HepG2 (cell line): ENCODE measurements around the gene SMAD3. TPM values are rescaled to one million over a fixed set of nuclear protein-coding genes. Genes with fewer than 3 reads are reported as not detected.
A peak's percentile ranks its signal among the peaks of the same experiment; 100 is the strongest.

Experiments
- ATAC-seq: fragments of 200-7000 bp; cut with Tn5 transposase; 3 replicates; pipeline ENCODE4 v1.9.1; 2020; ENCODE audit warnings: mild to moderate bottlenecking, moderate library complexity
- BruUV-seq: library from RNA; stranded (reverse); fragments of 400-500 nt; replicated peaks from 2 replicates; lab custom pipeline; 2021; lab: Mats Ljungman, UMichigan
- CTCF ChIA-PET: fragments of 300-600 bp; formaldehyde crosslinking; extraction: SDS; loops from one replicate; lab custom pipeline; 2021; ENCODE audit warnings: low total read pairs, inconsistent platforms, low intra/inter-chr PET ratio; lab: Yijun Ruan, JAX
- POLR2A ChIA-PET: fragments of 350-600 bp; sonication (Branson Sonifier 250); formaldehyde crosslinking; loops from one replicate; lab custom pipeline; 2020; ENCODE audit warnings: antibody characterized with exemption, inconsistent platforms; lab: Yijun Ruan, JAX
- DNase-seq: peaks from one replicate; pipeline ENCODE4 v3.0.0-alpha.2; 2015; ENCODE audit warnings: low spot score
- FAIRE-seq: peaks from 3 replicates; lab custom pipeline; 2011; peaks lifted over from hg19 to GRCh38; lab: Jason Lieb, UNC
- H2AFZ ChIP-seq: one replicate; pipeline ENCODE4 v1.6.1; 2011; ENCODE audit warnings: low read length, inconsistent platforms
- H3K27ac ChIP-seq: fragments of 300-600 bp; 3 replicates; pipeline ENCODE4 v1.8.0; 2011; ENCODE audit warnings: mixed run types, mild to moderate bottlenecking, mixed read lengths, low read length, inconsistent platforms; ENCODE audit not compliant: insufficient read depth; ENCODE audit errors: extremely low read length
- H3K27me3 ChIP-seq, 2 experiments: fragments of 200-600 bp in 1 of 2; 2 replicates in 1 of 2; 3 replicates in 1 of 2; pipeline versions ENCODE4 v1.6.0 to v1.8.0; 2011; ENCODE audit warnings: low read length in 2 of 2, mild to moderate bottlenecking in 2 of 2, moderate library complexity in 2 of 2, inconsistent platforms in 1 of 2; ENCODE audit not compliant: insufficient read depth in 2 of 2, control insufficient read depth in 1 of 2
- H3K36me3 ChIP-seq, 2 experiments: fragments of 200-600 bp in 1 of 2; replicated peaks in 1 of 2; 2 replicates in 1 of 2; 3 replicates in 1 of 2; pipeline versions ENCODE4 v1.5.1 to v1.8.0; 2011; ENCODE audit warnings: low read length in 2 of 2, inconsistent platforms in 1 of 2; ENCODE audit not compliant: insufficient read depth in 2 of 2, control insufficient read depth in 1 of 2
- H3K4me1 ChIP-seq: 2 replicates; pipeline ENCODE4 v1.5.1; 2012; ENCODE audit warnings: low read length, inconsistent platforms; ENCODE audit not compliant: insufficient read depth
- H3K4me2 ChIP-seq: 2 replicates; pipeline ENCODE4 v1.6.0; 2011; ENCODE audit warnings: low read depth, low read length, inconsistent platforms
- H3K4me3 ChIP-seq, 3 experiments: fragments of 200-600 bp in 1 of 3; sonication (generic), shearing (Covaris generic) in 1 of 3; replicated peaks in 1 of 3; 2 replicates each; pipeline ENCODE4 v1.5.1; 2011 to 2016; ENCODE audit warnings: low read length in 3 of 3, inconsistent platforms in 2 of 3, low read depth in 2 of 3, mild to moderate bottlenecking in 2 of 3, control low read depth in 1 of 3, mixed read lengths in 1 of 3; ENCODE audit not compliant: insufficient read depth in 1 of 3
- H3K79me2 ChIP-seq: one replicate; pipeline ENCODE4 v1.6.1; 2011; ENCODE audit warnings: low read length, inconsistent platforms; ENCODE audit not compliant: insufficient read depth
- H3K9ac ChIP-seq: 2 replicates; pipeline ENCODE4 v1.6.0; 2011; ENCODE audit warnings: mild to moderate bottlenecking, low read depth, low read length, inconsistent platforms; ENCODE audit not compliant: insufficient read depth
- H3K9me3 ChIP-seq: 2 replicates; pipeline ENCODE4 v1.5.1; 2012; ENCODE audit warnings: mild to moderate bottlenecking, low read length
- H4K20me1 ChIP-seq: 2 replicates; pipeline ENCODE4 v1.6.0; 2011; ENCODE audit warnings: inconsistent platforms, mild to moderate bottlenecking, low read length, moderate library complexity; ENCODE audit not compliant: insufficient read depth
- DMAP1 ChIP-seq: IDR thresholded peaks from 2 replicates; pipeline ENCODE4 v1.6.1; 2016
- HOXD1 ChIP-seq: sonication (generic); formaldehyde crosslinking; IDR thresholded peaks from 2 replicates; pipeline ENCODE4 v1.5.0; 2020; ENCODE audit warnings: missing genetic modification reagents
- JDP2 ChIP-seq: sonication (generic); formaldehyde crosslinking; IDR thresholded peaks from 2 replicates; pipeline ENCODE4 v1.8.1; 2022; ENCODE audit warnings: missing genetic modification reagents, borderline replicate concordance
- JUNB ChIP-seq: sonication (generic); formaldehyde crosslinking; IDR thresholded peaks from 2 replicates; pipeline ENCODE4 v1.8.0; 2022; ENCODE audit warnings: missing genetic modification reagents, mild to moderate bottlenecking, borderline replicate concordance
- MXI1 ChIP-seq: IDR thresholded peaks from 3 replicates; pipeline ENCODE4 v1.6.1; 2012; ENCODE audit warnings: low read depth, low read length, inconsistent platforms, borderline replicate concordance
- POLR2G ChIP-seq: fragments of 200-400 bp; formaldehyde crosslinking; IDR thresholded peaks from 2 replicates; pipeline ENCODE4 v1.6.1; 2018; ENCODE audit warnings: mild to moderate bottlenecking, low read depth, low read length, moderate library complexity
- SAP130 ChIP-seq: IDR thresholded peaks from 2 replicates; pipeline ENCODE4 v1.6.1; 2016; ENCODE audit warnings: low read depth
- TAF1 ChIP-seq: sonication (generic); formaldehyde crosslinking; IDR thresholded peaks from 2 replicates; pipeline ENCODE4 v1.4.0; 2020; ENCODE audit warnings: missing genetic modification reagents
- ZBTB10 ChIP-seq: sonication (generic); formaldehyde crosslinking; IDR thresholded peaks from 2 replicates; pipeline ENCODE4 v1.4.0; 2020; ENCODE audit warnings: missing genetic modification reagents, borderline replicate concordance
- ZFP36L2 ChIP-seq: sonication (generic); formaldehyde crosslinking; IDR thresholded peaks from 2 replicates; pipeline ENCODE4 v1.4.0; 2020; ENCODE audit warnings: missing genetic modification reagents
- ZNF24 ChIP-seq: fragments of 450-650 bp; IDR thresholded peaks from 2 replicates; pipeline ENCODE4 v1.6.1; 2017; ENCODE audit warnings: antibody characterized with exemption, mild to moderate bottlenecking
- ZNF367 ChIP-seq: sonication (generic); formaldehyde crosslinking; IDR thresholded peaks from 2 replicates; pipeline ENCODE4 v1.4.0; 2020; ENCODE audit warnings: missing genetic modification reagents, borderline replicate concordance
- WGBS: methylation state at CpG from one replicate; pipeline ENCODE4 v1.1.6; 2017; ENCODE audit warnings: low lambda C conversion rate; 5-methylcytosine and 5-hydroxymethylcytosine counted together
- in situ Hi-C: cut with HindIII; loops from 2 replicates; pipeline ENCODE4 v1.10.0; 2017; ENCODE audit warnings: low pct_unique_long_range_greater_than_20kb; ENCODE audit not compliant: extremely low pct_ligation_motif_present
- intact Hi-C: fragments of 100-400 bp; cut with micrococcal nuclease; formaldehyde crosslinking; loops from one replicate; pipeline ENCODE4 v1.10.0; 2022; ENCODE audit not compliant: unreplicated experiment
- polyA plus RNA-seq, 8 experiments: library from polyadenylated mRNA; depleted of rRNA in 3 of 8; stranded (reverse) in 7 of 8; unstranded in 1 of 8; fragments of >200 nt; fragmentation: Illumina TruSeq in 4 of 8; extraction: Trizol in 4 of 8; gene quantifications; 2 replicates each; pipeline versions ENCODE4 v1.2.1 to v1.2.3, GENCODE V29; 2011 to 2016; ENCODE audit warnings: low read depth in 4 of 8, missing spikeins in 1 of 8, mixed read lengths in 1 of 8; ENCODE audit not compliant: insufficient read depth in 1 of 8
- total RNA-seq, 5 experiments: library from RNA; depleted of rRNA; stranded (reverse); fragments of >200 nt; fragmentation: Illumina TruSeq; extraction: Trizol; gene quantifications; 2 replicates each; pipeline ENCODE4 v1.2.3, GENCODE V29; 2016; ENCODE audit warnings: low read depth in 1 of 5
- TF ChIP-seq, protein P1 (sequence below): sonication (generic); formaldehyde crosslinking; IDR thresholded peaks from 2 replicates; pipeline ENCODE4 v1.5.0; 2020; ENCODE audit warnings: missing genetic modification reagents
- TF ChIP-seq, protein P2 (sequence below): IDR thresholded peaks from 2 replicates; pipeline ENCODE4 v1.6.1; 2016; ENCODE audit warnings: missing biosample characterization, missing genetic modification reagents, low read depth

Gene SMAD3
- total and polyA plus RNA-seq, 2 of the 13 experiments (the other 11 are each of a cell fraction or from before 2014, with no cell fraction given): 8.6 to 56.3 TPM

DNA sequence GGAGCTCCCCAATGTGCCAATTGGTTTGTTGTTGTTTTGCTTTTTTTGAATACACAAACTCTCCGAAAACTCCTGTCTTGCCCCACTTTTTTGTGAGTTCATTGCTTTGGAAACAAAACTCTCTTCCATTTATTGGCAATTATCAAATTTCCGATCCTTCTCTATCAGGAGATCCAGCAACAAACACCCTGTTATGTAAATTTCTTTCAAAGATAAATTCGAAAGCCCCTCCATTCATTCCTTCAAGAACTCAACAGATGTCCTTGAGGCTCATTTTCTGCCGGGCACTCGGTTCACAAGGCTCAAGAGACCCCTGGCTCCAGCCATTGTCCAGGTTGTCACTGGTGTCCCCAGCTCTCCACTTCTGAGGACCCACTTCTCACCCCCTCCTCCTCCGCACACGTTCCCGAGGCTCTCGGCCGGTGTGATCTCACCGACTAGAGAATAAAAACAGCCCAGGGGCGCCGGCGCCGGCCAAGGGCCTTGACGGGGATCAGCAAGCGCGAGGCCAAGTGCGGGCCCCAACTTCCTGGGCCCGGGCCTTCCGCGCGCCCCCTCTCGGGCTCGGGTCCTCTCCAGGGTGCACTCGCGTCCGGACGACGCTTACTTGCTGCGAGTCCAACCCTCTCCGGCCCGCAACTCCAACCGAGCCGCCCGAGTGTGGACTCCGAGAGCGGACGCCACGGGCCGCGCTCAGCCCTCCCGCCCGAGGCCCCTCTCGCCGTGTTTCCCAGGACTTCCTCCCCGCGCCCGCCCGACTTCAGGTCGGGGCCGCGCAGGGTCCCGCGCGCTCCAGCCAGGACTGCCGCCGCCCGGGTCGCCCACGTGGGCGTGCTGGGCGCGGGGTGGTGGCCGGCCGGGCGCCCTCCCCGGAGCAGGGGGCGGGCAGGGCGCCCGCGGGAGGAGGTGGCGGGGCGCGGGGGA is 533 bp upstream of the SMAD3 start (continued):
- TF ChIP-seq, protein P1, sequence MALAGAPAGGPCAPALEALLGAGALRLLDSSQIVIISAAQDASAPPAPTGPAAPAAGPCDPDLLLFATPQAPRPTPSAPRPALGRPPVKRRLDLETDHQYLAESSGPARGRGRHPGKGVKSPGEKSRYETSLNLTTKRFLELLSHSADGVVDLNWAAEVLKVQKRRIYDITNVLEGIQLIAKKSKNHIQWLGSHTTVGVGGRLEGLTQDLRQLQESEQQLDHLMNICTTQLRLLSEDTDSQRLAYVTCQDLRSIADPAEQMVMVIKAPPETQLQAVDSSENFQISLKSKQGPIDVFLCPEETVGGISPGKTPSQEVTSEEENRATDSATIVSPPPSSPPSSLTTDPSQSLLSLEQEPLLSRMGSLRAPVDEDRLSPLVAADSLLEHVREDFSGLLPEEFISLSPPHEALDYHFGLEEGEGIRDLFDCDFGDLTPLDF (CRISPR knock-in tag): peak; percentile 62; the same call in 1 of the 2 replicates

- H3K79me2 ChIP-seq: peaks cover 53% of the 10 kb centered on the region
- CTCF ChIA-PET: no interaction called here
- H3K27me3 ChIP-seq: no peaks in the 10 kb centered on the region; a peak in 1 of 5 replicates
- H3K9me3 ChIP-seq: no peaks in the 10 kb centered on the region
- 3% methylated on average over 46 of the region's 72 CpGs for WGBS
- BruUV-seq: no TSS peak
- intact Hi-C loops (loop anchor here (2.0 kb wide), 1 partner anchor 189 kb away; the partner anchor contains the start of genes AAGAB and IQCH), in situ Hi-C loops (no loop called here)
- H3K27ac ChIP-seq: peak overlapping the region; percentile 61
- FAIRE-seq (no peak), ATAC-seq (no peak), DNase-seq (no peak)
- H3K4me3 ChIP-seq: peak overlapping the region; percentile 78 to 98 (median 92)
- peaks cover 38% of the 10 kb centered on the region for H4K20me1 ChIP-seq
- POLR2A ChIA-PET: interaction anchor here (1.0 to 11.3 kb wide), 15 partner anchors 9 to 82 kb away, joined by 3 to 248 read pairs (median 6); no protein-coding TSS in a partner anchor
- no peak overlapping the region for H2AFZ ChIP-seq
- peaks cover 4 to 11% of the 10 kb centered on the region in 2 experiments; a peak in 4 of 5 replicates for H3K36me3 ChIP-seq
- peak overlapping the region; percentile 89 for H3K4me2 ChIP-seq
- H3K4me1 ChIP-seq: peaks cover 64% of the 10 kb centered on the region
- H3K9ac ChIP-seq: peak overlapping the region; percentile 90
- TF ChIP-seq ZNF367 (CRISPR knock-in tag) (no peak), ZNF24 (no peak), TAF1 (CRISPR knock-in tag) (peak; percentile 36; the same call in 1 of the 2 replicates), JUNB (CRISPR knock-in tag) (0 out of 2 replicates have a peak, but pooled peaks have one; percentile 24), DMAP1 (CRISPR knock-in tag) (0 out of 2 replicates have a peak, but pooled peaks have one; percentile 2), ZBTB10 (0 out of 2 replicates have a peak, but pooled peaks have one; percentile 54), POLR2G (0 out of 2 replicates have a peak, but pooled peaks have one; percentile 4), JDP2 (no peak), SAP130 (CRISPR knock-in tag) (peak; percentile 30; the same call in 1 of the 2 replicates), HOXD1 (CRISPR knock-in tag) (0 out of 2 replicates have a peak, but pooled peaks have one; percentile 28), MXI1 (0 out of 3 replicates have a peak, but pooled peaks have one; percentile 28), ZFP36L2 (CRISPR knock-in tag) (no peak)
- TF ChIP-seq, protein P2, sequence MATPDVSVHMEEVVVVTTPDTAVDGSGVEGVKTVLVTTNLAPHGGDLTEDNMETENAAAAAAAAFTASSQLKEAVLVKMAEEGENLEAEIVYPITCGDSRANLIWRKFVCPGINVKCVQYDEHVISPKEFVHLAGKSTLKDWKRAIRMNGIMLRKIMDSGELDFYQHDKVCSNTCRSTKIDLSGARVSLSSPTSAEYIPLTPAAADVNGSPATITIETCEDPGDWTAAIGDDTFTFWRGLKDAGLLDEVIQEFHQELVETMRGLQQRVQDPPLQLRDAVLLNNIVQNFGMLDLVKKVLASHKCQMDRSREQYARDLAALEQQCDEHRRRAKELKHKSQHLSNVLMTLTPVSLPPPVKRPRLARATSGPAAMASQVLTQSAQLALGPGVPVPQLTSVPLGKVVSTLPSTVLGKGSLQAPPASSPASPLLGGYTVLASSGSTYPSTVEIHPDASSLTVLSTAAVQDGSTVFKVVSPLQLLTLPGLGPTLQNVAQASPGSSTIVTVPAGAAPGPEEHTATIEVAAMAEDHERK (CRISPR knock-in tag): no peak
Measured at GRCh38 chr15:67066041-67066958, 898 bp downstream of the SMAD3 start.
